Adrenal gland (tissue), 12 donors: ENCODE results near the gene CEPT1. TPM values are rescaled to one million over a fixed set of nuclear protein-coding genes. Genes with fewer than 3 reads are reported as not detected.

Experiments used
- DNase-seq, 7 donors: peaks; one replicate each; pipeline ENCODE4 v3.0.0-alpha.2; 2019 to 2020
- H3K27ac ChIP-seq, 5 donors: fragments of 200-600 bp; sonication (generic) in 4 of 5; 1 replicate in 3 of 5; 2 replicates in 2 of 5; pipeline versions ENCODE4 v1.5.1 to v1.8.0; 2016 to 2020; ENCODE audit warnings: mild to moderate bottlenecking in 1 of 5
- H3K27me3 ChIP-seq: fragments of 200-600 bp; 2 replicates; pipeline ENCODE4 v1.8.0; 2021
- H3K36me3 ChIP-seq, 2 donors: fragments of 200-600 bp; replicated peaks in 1 of 2; 1 replicate in 1 of 2; 2 replicates in 1 of 2; pipeline versions ENCODE4 v1.5.1 to v1.8.0; 2018 to 2022
- H3K4me1 ChIP-seq, 2 donors: fragments of 200-600 bp; replicated peaks in 1 of 2; 1 replicate in 1 of 2; 2 replicates in 1 of 2; pipeline versions ENCODE4 v1.5.1 to v1.8.0; 2018 to 2021
- H3K4me3 ChIP-seq, 4 donors: fragments of 200-600 bp; sonication (generic) in 3 of 4; one replicate each; pipeline ENCODE4 v1.5.1; 2016 to 2018
- H3K9me3 ChIP-seq, 3 donors: fragments of 200-600 bp; sonication (generic) in 1 of 3; replicated peaks in 1 of 3; 1 replicate in 2 of 3; 2 replicates in 1 of 3; pipeline versions ENCODE4 v1.5.1 to v1.8.0; 2016 to 2021
- CTCF ChIP-seq, 6 experiments: fragments of 450-650 bp in 4 of 6; fragments of 200-600 bp in 2 of 6; sonication (generic) in 1 of 6; IDR thresholded peaks; 1 replicate in 5 of 6; 2 replicates in 1 of 6; pipeline versions ENCODE4 v1.5.1 to v1.8.0; 2016 to 2021; ENCODE audit warnings: antibody characterized with exemption in 6 of 6, mild to moderate bottlenecking in 2 of 6, moderate library complexity in 1 of 6
- POLR2A ChIP-seq, 2 donors: fragments of 450-650 bp; IDR thresholded peaks; one replicate each; pipeline ENCODE4 v1.6.1; 2017; ENCODE audit warnings: antibody characterized with exemption in 2 of 2, mild to moderate bottlenecking in 2 of 2, moderate library complexity in 1 of 2
- WGBS, 4 donors: extraction: QIAGEN DNeasy Blood & Tissue Kit in 2 of 4; methylation state at CpG; one replicate each; pipeline versions ENCODE4 v1.1.5 to v1.1.7; 2013 to 2017; 5-methylcytosine and 5-hydroxymethylcytosine counted together
- intact Hi-C, 2 donors: fragments of 100-400 bp; cut with DNase I; formaldehyde crosslinking; loops; one replicate each; pipeline versions ENCODE4 v1.14.1 to v1.15.0; 2022 to 2023
- polyA plus RNA-seq, 3 donors: library from polyadenylated mRNA; stranded (reverse); fragments of 200-250 nt in 2 of 3; fragments of 350-450 nt in 1 of 3; fragmentation: Illumina TruSeq in 1 of 3; extraction: RNeasy Lipid Tissue Mini Kit (QIAGEN cat#74804) in 1 of 3; gene quantifications; one replicate each; pipeline ENCODE4 v1.2.3, GENCODE V29; 2013 to 2014
- total RNA-seq, 9 donors: library from RNA; depleted of rRNA in 4 of 9; stranded (reverse); fragments of >200 nt in 4 of 9; fragments of 120-200 nt in 1 of 9; fragmentation: NEBNext Ultra II Directional in 1 of 9; extraction: Animal tissue kit (Norgen Biotek cat#: 25700) in 1 of 9; gene quantifications; one replicate each; pipeline versions ENCODE4 v1.1.0 to v1.2.4, GENCODE V29; 2013 to 2023
- donor health status: healthy with polysubstance abuse.
- donor health status: Bipolar disorder and iron deficiency.
- donor health status: DM: yes; HTN: yes; CAD: no.
- donor health status: DM: no; HTN: no; CAD: no.
- donor health status: DM: no; HTN: no; CAD: no.
- donor health status: DM: yes; HTN: yes; CAD: no.

CEPT1 gene
- total and polyA plus RNA-seq, 12 donors: 17.0 to 55.8 (median 38.1) TPM

- Histone ChIP-seq H3K9me3 (no peaks in the 10 kb centered on the region), H3K36me3 (peaks cover 0 to 36% of the 10 kb centered on the region in 2 donors), H3K27ac (no peak overlapping the region), H3K4me1 (peaks cover 11 to 54% of the 10 kb centered on the region in 2 donors), H3K4me3 (no peak overlapping the region), H3K27me3 (no peaks in the 10 kb centered on the region)
- 75 to 82% (median 78%) methylated on average over 3 of the region's 3 CpGs for WGBS, 4 donors
- intact Hi-C loops: no loop called here
- DNase-seq: no peak
- TF ChIP-seq POLR2A (IDR thresholded peaks at IDR 0.05): no peak
- TF ChIP-seq CTCF (IDR thresholded peaks at IDR 0.05): no peak
Measured at GRCh38 chr1:111147948-111148347, 7.9 kb downstream of the CEPT1 start.

DNA sequence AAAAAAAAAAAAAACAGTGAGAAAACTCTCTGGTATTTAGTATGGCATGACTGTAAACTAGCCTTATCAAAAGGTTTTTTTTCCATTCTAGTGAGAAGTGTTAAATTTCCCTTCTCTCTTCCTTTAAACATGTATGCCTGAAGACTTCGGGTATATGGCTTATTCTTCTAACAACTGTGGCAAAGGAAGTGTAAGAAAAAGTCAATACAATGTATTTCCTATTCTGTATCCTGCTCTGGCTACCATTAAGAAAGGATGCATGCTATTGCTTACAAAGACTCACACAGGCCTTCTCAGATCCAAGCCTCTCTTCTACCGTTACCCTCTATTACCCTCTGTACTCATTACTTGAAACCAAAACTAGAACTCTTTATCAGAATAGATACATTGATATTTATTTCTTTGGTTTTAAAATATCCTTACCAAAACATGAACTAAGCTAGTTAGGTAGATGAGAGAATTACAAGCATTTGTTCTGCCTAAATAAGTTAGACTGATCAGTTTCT lies 8.4 kb downstream of the CEPT1 start:
- TF ChIP-seq POLR2A (IDR thresholded peaks at IDR 0.05): no peak
- no peak for TF ChIP-seq CTCF (IDR thresholded peaks at IDR 0.05)
- no peak overlapping the region for H3K4me3 ChIP-seq
- 77 to 87% (median 83%) methylated on average over 2 of the region's 2 CpGs for WGBS, 4 donors
- peaks cover 11 to 54% of the 10 kb centered on the region in 2 donors for H3K4me1 ChIP-seq
- no peak for DNase-seq
- H3K27me3 ChIP-seq: no peaks in the 10 kb centered on the region
- peaks cover 0 to 41% of the 10 kb centered on the region in 2 donors for H3K36me3 ChIP-seq
- intact Hi-C loops: no loop called here
- no peaks in the 10 kb centered on the region for H3K9me3 ChIP-seq
- no peak overlapping the region for H3K27ac ChIP-seq

DNA sequence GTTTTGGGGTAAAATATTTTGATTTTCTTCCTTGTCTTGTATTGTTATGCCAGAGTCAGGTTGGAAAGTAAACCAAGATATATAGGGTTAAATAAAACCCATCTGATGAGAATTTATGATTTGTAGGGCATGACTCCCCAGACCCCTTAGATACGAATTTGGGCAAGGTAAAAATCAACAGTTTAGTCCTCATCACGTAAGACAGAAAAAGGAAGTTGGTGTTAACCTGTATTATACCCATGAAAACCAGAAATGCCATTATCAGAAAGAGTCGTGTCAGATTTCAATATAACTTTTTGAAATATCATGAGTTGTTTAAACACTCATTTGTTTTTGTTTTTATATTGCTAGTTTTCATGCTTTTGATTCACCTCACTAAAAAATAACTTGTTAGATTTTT lies 11.8 kb downstream of the CEPT1 start:
- Histone ChIP-seq H3K4me3 (no peak overlapping the region), H3K27me3 (no peaks in the 10 kb centered on the region), H3K36me3 (peaks cover 0 to 45% of the 10 kb centered on the region in 2 donors), H3K4me1 (peaks cover 7 to 44% of the 10 kb centered on the region in 2 donors), H3K27ac (no peak overlapping the region), H3K9me3 (no peaks in the 10 kb centered on the region)
- DNase-seq: no peak
- WGBS, 4 donors: 59 to 63% (median 61%) methylated on average over 3 of the region's 3 CpGs
- intact Hi-C loops: no loop called here
- TF ChIP-seq POLR2A (IDR thresholded peaks at IDR 0.05): no peak
- no peak for TF ChIP-seq CTCF (IDR thresholded peaks at IDR 0.05)

DNA sequence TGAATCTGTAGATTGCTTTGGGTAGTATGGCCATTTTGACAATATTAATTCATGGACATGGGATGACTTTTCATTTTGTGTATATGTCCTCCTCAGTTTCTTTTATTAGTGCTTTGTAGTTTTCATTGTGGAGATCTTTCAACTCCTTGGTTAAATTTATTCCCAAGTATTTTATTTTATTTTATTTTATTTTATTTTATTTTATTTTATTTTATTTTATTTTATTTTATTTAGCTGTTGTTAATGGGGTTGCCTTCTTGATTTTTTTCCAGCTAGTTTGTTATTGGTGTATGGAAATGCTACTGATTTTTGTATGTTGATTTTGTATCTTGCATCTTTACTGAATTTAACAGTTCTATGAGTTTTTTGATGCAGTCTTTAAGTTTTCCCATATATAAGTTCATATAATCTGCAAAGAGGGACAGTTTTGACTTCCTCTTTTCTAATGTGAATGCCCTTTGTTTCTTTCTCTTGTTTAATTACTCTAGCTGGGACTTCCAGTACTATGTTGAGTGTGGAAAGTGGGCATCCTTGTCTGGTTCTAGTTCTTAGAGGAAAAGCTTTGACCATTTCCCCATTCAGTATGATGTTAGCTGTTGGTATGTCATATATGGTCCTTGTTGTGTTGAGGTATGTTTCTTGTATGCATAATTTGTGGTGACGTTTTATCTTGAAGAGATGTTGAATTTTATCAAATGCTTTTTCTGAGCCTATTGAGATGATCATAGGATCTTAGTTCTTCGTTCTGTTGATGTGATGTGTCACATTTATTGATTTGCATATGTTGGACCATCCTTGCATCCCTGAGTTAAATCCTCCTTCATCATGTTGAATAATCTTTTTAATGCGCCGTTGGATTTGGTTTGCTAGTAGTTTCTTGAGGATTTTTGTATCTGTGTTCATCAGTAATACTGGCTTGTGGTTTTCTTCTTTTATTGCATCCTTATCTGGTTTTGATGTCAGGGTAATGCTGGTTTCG lies 14.3 kb downstream of the CEPT1 start:
- no peak overlapping the region for H3K4me3 ChIP-seq

More for the DNA sequence above, 14.3 kb downstream of the CEPT1 start:
- no peaks in the 10 kb centered on the region for H3K9me3 ChIP-seq
- no peaks in the 10 kb centered on the region for H3K27me3 ChIP-seq
- TF ChIP-seq POLR2A (IDR thresholded peaks at IDR 0.05) (no peak), CTCF (IDR thresholded peaks at IDR 0.05) (no peak)
- intact Hi-C loops: no loop called here
- DNase-seq: no peak
- H3K4me1 ChIP-seq: peaks cover 7 to 26% of the 10 kb centered on the region in 2 donors
- H3K36me3 ChIP-seq: peaks cover 0 to 30% of the 10 kb centered on the region in 2 donors
- H3K27ac ChIP-seq: no peak overlapping the region
- WGBS, 4 donors: 95 to 98% (median 97%) methylated on average over 5 of the region's 5 CpGs
